HG03139 (cell line): ENCODE data around the gene ARSI.
A peak's percentile ranks its signal among the peaks of the same experiment; 100 is the strongest.

Experiments
- ATAC-seq: cut with Tn5 transposase; IDR thresholded peaks from one replicate; pipeline ENCODE4 v1.9.1; 2021; ENCODE audit not compliant: unreplicated experiment

The ARSI gene

GRCh38 chr5:150302301-150303069, at the start of gene ARSI:
Gene ARSI, minus strand, starts transcription at chr5:150302905. Its CDS starts 532 bp downstream, at chr5:150302373.
- ATAC-seq = no peak

GRCh38 chr5:150350524-150351344, 48.0 kb upstream of the ARSI start:
- peak; percentile 81 for ATAC-seq

GRCh38 chr5:150349681-150350275, 47.1 kb upstream of the ARSI start:
- ATAC-seq = no peak

GRCh38 chr5:150347451-150347850, 44.7 kb upstream of the ARSI start:
- ATAC-seq = no peak

GRCh38 chr5:150347003-150347402, 44.3 kb upstream of the ARSI start:
- ATAC-seq = no peak

GRCh38 chr5:150346592-150346991, 43.9 kb upstream of the ARSI start:
- ATAC-seq = no peak

GRCh38 chr5:150345716-150346115, 43.0 kb upstream of the ARSI start:
- ATAC-seq = no peak

- no peak for ATAC-seq
These were observed 41.4 kb upstream of the ARSI start for GRCh38 chr5:150343994-150344631.

- ATAC-seq = no peak
These were observed 39.9 kb upstream of the ARSI start for GRCh38 chr5:150342583-150342982.

- ATAC-seq = no peak
These were observed 39.3 kb upstream of the ARSI start for GRCh38 chr5:150341989-150342388.

GRCh38 chr5:150341331-150341730, 38.6 kb upstream of the ARSI start:
- no peak for ATAC-seq

GRCh38 chr5:150340614-150341255, 38.0 kb upstream of the ARSI start:
- no peak for ATAC-seq

- ATAC-seq = no peak
These were observed 37.1 kb upstream of the ARSI start for GRCh38 chr5:150339841-150340240.

- no peak for ATAC-seq
These were observed 36.5 kb upstream of the ARSI start for GRCh38 chr5:150339165-150339564.

- no peak for ATAC-seq
These were observed 35.8 kb upstream of the ARSI start for GRCh38 chr5:150338546-150338945.

GRCh38 chr5:150335778-150336177, 33.1 kb upstream of the ARSI start:
- ATAC-seq = no peak

GRCh38 chr5:150333400-150333799, 30.7 kb upstream of the ARSI start:
- no peak for ATAC-seq

- no peak for ATAC-seq
These were observed 27.5 kb upstream of the ARSI start for GRCh38 chr5:150329881-150330876.

- no peak for ATAC-seq
These were observed 26.3 kb upstream of the ARSI start for GRCh38 chr5:150329038-150329437.

- no peak for ATAC-seq
These were observed 25.8 kb upstream of the ARSI start for GRCh38 chr5:150328515-150328914.
